ENCODE data around the gene NBPF6.
"Not testable (repeated sequence)": the region's sequence is repeated elsewhere in the genome, so short reads cannot be mapped to it uniquely, and the experiment has no call there.

The NBPF6 gene

DNA sequence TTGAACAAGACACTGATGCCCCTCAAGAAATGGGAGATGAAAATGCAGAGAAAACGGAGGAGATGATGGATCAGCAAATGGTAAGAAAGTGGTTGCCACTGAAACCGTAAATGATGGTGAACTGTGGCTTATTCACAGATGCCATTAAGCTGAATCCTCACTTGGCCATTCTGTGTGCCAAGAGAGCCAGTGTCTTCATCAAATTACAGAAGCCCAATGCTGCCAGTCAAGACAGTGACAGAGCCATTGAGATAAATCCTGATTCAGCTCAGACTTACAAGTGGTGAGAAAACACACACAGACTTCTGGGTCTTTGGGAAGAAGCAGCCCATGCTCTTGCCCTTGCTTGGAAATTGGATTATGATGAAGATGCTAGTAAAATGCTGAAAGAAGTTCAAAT lies 52.5 kb downstream of the NBPF6 start:
- no peak for DNase-seq

- no peak for DNase-seq
Measured at GRCh38 chr1:108503062-108503733, 53.1 kb downstream of the NBPF6 start.

DNA sequence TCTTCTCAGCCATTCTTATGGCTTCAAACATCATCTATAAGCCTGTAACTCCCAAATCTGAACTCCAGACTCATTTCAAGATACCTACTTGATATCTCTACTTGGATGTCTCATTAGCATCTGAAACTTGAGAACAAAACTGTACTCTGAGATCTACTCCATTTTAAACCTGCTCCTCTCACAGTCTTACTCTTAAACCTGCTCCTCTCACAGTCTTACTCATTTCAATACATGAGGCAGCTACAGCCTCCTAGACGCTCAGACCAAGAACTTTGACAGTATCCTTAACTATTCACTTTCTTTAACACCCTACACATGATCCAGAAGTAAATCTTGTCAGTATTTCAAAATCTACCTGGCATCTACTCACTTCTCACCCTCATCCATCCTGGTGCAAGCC lies 54.3 kb downstream of the NBPF6 start:
- no peak for DNase-seq

- DNase-seq = no peak
Measured at GRCh38 chr1:108505763-108506070, 55.6 kb downstream of the NBPF6 start.

DNA sequence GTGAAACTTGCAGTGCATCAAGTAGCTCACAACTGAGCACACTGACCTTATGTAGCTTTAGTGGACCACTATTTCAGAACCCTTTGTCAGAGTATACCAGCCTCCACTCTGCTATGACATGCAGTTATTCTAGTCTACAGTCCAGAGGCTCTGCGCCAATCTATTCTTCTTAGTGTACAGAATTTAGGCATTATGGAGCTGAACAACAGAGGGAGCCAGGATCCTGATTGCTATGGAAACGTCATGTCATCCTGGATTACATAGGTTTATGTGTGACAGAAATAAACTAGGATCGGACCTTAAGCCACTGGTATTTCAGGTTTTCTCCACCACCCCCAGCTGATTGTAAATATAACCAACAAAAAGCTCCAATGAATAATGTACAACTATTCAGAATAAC lies 61.6 kb downstream of the NBPF6 start:
- no peak for DNase-seq

- DNase-seq = no peak
Measured at GRCh38 chr1:108512239-108513043, 62.3 kb downstream of the NBPF6 start.

DNA sequence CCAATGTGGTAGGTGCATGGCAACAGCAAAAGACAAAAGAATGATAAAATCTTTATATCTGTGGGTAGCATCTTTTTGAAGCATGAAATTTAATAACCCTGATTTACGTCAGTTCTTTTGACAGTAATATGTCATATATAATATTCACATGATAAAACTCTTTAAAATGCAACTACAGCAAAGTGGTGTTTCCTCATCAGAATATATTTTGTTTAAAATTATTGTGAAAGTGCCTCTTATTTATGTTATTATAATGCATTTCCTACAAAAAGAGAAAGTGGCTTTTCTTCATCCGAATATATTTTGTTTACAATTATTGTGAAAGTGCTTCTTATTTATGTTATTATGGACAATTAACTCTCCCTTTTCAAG lies 62.9 kb downstream of the NBPF6 start:
- no peak for DNase-seq

DNA sequence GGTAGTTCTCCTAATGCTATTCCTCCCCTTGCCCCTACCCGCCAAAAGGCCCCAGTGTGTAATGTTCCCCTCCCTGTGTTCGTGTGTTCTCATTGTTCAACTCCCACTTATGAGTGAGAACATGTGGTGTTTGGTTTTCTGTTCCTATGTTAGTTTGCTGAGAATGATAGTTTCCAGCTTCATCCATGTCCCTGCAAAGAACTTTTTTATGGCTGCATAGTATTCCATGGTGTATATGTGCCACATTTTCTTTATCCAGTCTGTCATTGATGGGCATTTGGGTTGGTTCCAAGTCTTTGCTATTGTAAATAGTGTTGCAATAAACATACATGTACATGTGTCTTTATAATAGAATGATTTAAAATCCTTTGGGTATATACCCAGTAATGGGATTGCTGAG lies 63.8 kb downstream of the NBPF6 start:
- not testable (repeated sequence) for DNase-seq

GRCh38 chr1:108517301-108517897 lies 67.3 kb downstream of the NBPF6 start:
- DNase-seq = not testable (repeated sequence)
